Subcutaneous adipose tissue (tissue), 4 donors: Measurements from ENCODE around the gene COPG1. TPM values are rescaled to one million over a fixed set of nuclear protein-coding genes. Genes with fewer than 3 reads are reported as not detected.

Experiments used
- total RNA-seq, 4 donors: library from RNA; depleted of rRNA; stranded (reverse); fragments of >200 nt; gene quantifications; one replicate each; pipeline ENCODE4 v1.1.0, GENCODE V29; 2016
- TF ChIP-seq, protein P1 (sequence below): fragments of 450-650 bp; IDR thresholded peaks from one replicate; pipeline ENCODE4 v1.5.1; 2016; ENCODE audit warnings: low read depth, mild to moderate bottlenecking, control low read depth, antibody characterized with exemption, moderate library complexity

The COPG1 gene
- total RNA-seq, 4 donors from 2014 or later: 81.9 to 105 (median 91.8) TPM

DNA sequence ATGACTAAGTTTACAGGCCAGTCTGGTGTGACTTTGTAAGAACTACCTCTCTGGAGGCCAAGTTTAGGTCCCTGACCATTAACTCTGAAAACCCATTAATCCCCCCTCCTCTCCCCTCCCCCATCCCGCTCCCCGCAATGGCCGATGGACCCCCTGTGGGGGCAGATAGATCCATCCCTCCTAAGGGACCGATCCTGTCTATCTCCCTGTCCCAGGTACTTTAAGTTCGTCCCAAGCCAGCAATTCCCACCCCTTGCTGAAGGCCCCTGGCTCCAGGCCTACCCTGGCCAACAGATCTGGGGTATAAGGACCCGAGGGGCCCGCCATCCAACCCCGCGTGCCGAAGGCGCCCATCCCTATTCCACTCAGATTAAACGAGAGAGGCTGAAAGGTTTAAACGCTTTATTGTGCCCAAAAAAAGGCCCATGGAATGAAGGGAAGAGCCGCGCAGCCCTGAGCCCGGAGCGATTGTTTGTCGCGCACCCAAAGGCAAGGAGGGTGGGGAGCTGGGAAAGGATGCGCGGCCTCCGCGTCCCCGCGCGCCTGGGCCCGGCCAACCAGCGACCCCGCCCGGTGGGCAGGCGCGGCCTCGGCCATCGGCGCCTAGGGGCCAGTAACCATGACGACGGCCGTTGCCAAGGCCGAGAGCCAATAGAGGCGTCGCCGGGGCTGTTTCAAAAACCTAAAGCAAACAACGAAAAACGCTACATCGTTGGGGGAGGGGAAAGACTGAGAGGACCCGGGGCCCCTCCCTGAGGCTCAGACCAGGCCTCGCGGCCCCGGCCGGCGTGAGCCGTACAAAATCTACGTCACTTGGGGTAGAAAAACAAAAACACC is 65.2 kb downstream of the COPG1 start:
- TF ChIP-seq, protein P1, sequence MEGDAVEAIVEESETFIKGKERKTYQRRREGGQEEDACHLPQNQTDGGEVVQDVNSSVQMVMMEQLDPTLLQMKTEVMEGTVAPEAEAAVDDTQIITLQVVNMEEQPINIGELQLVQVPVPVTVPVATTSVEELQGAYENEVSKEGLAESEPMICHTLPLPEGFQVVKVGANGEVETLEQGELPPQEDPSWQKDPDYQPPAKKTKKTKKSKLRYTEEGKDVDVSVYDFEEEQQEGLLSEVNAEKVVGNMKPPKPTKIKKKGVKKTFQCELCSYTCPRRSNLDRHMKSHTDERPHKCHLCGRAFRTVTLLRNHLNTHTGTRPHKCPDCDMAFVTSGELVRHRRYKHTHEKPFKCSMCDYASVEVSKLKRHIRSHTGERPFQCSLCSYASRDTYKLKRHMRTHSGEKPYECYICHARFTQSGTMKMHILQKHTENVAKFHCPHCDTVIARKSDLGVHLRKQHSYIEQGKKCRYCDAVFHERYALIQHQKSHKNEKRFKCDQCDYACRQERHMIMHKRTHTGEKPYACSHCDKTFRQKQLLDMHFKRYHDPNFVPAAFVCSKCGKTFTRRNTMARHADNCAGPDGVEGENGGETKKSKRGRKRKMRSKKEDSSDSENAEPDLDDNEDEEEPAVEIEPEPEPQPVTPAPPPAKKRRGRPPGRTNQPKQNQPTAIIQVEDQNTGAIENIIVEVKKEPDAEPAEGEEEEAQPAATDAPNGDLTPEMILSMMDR: no peak

DNA sequence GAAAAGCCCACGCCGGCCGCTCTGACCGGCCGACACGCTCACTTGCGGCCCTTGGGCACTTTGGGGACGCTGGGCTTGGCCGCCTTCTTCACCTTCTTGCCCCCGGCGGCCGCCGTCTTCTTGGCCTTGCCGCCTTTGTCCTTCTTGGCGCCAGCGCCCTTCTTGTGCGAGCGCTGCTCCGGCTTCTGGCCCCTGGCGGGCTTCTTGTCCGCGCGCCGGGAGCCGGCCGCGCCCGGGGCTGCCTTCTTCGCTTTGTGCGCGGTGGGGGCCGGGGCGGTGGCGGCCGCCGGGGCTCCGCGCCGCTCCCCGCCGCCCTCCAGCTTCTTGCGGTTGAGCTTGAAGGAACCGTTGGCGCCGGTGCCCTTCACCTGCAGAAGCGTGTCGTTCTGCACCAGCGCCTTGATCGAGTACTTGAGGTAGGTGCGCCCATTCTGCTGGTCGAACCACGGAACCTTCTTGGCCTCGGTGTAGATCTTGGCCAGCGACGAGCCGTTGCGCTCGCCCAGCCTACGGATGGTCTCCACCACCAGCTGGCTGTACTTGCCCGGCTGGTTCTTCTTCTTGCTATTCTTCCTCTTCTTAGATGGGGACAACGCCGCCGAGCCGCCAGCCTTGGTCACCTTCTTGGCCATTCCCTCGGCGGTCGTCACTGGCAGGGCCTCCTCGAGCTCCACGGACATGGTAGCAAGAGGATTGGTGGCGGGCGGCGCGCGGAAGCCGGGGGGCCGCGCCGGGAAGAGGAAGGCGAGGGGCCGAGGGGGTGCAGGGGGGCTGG is 66.0 kb downstream of the COPG1 start:
- TF ChIP-seq, protein P1: no peak

DNA sequence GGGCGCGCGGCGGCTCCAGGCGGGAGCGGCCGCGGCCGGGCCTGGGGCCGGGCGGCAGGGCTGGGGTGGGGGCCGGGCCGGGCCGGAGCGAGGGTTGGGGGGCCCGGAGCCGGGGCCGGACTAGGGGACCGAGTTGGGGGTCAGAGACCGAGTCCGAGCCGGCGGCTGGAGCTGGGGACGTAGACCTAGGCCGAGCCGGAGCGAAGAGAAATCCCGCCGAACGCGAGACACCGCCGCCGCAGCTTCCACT is 66.5 kb downstream of the COPG1 start:
- TF ChIP-seq, protein P1: no peak

DNA sequence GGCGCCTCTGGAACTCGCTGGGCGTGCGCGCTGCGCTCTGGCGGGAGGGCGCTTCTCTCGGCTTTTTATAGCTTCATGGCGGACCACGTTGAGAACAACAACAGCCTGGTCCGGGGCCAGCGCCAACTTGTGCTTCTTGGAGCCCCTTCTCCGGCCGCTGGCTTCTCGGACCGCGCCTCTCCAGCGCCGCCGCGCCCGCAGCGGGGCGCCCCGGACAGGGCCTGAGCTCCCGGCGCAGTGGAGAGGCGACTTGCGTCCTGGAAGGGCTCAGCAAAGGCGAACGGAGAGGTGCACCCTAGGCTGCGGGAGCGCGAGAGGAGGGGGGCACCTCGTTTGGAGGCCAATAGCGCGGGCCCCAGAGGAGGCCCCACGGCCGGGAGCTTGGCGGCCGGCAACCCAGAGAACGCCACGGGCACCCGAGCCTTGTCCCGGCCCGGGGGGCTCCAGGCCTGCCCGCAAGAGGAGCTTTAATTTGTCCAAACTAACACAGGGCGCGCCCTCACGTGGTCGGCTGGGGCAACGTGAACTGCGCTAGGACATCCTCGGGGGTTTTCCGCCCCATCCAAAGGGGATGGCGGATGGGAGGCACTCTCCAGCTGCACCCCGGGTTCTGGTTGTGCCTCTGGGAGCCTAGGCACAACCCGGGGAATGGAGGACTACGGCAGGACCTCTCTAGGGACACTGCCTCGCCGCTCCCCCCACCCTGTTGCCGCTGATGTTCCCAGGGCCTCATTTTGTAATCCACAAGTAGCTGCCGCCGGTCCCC is 67.0 kb downstream of the COPG1 start:
- TF ChIP-seq, protein P1: no peak

DNA sequence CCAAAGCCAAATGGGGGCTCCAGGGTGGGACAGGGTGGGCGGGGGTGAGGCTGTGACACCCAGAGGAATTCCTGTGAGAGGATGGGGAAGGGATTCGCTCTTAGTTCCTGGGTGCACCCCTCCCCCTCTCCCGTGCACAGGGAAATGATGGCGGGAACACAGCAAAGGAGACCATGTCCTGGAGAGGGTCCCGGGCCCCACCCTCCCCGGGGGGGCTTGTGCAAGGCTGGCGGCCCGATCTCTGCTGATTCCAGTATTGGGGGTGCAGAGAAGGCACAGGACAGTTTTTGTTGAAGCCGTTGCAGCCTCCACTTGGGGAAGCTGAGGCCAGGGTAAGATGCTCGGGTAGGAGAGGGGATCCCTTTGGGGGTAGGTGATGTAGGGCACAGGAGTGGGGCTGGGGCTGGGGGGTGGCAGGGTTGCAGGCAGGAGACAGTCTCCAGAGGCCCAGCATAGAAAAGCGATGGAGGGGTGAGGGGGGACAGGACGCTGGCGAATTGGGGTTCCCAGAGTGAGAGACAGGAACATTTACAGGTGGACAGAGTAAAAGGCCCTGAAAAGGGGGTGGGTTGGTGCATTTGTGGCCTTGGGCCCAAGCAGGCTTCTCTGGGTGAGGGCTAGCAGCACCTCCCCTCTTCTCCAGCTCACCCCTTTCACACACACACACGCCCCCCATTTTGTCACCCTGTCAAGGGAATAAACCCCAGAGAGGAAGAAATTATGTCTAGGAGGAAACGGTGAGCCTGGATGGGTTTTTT is 67.8 kb downstream of the COPG1 start:
- TF ChIP-seq, protein P1: no peak

DNA sequence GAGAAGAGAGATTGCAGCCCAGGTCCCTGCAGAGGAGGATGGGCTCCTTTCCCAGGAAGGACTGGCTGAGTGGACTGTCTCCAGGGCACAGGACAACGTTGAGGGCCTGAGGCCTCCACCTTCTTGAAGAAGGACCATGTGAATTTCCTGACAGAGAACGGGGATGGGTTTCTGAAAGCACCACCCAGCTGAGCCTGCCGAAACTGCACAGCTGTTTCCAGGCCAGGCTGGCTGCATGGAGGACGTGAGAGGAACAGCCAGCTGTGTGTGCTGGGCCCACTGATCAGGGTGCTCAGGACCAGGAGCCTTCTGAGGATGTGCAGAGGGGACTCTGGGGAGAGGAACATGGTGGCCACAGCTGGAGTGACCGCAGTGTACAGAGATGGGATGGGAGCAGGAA is 68.4 kb downstream of the COPG1 start:
- TF ChIP-seq, protein P1: no peak
